ENCODE results near the gene SARS1.
A peak's percentile ranks its signal among the peaks of the same experiment; 100 is the strongest.
"Not testable (repeated sequence)": the region's sequence is repeated elsewhere in the genome, so short reads cannot be mapped to it uniquely, and the experiment has no call there.

SARS1 gene

DNA sequence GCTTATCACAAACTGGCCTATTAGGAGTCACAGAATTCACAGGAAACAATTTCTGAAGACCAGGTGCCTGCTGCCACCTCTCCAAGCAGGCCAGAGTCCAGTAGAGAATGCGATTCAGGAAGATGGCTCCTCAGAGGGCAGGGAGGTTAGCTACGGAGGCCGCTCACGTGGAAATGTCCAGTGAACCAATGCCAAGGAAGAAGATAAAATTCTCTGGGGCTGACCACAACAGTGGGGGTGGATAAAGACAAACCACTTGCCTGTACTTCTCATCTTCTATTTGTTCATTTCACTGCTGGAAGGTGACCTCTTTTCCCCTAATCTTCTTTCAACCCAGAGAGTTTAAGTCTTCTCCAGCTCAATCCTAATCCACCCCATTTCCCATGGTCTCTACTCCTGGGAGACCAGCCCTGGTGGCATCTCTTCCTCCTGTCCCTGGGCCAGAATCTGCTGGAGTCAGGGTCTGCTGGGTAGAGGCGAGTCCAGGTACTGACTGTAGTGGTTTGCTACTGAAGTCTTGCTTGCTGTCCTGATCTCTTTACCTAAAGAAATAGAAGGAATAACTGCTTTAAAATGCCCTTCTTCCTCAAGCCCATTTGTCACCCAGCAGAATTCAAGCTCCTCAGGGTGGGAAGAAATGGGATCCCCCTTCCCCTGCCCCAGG, 66.0 kb downstream of the SARS1 start:
- DNase-seq, result no peak

DNA sequence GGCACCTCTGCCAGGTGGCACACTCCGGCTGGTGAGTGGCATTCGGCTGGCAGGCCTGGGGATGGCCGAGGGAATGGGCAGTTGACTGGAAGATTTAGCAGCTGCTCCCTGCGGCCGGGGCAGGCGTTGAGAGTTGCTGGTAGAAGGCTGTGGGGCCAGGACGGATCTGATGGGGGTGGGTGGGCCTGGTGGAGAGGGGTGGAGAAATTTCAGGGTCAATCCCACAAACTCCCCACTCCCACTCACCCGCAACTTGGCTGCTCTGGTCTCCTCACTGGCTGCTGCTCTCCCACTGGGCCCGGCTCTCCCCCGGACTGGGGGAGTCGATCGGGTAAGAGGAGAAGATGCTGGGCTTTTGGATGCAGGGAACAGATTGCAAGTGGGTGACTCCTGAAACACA, 67.1 kb downstream of the SARS1 start:
- DNase-seq, result no peak

DNA sequence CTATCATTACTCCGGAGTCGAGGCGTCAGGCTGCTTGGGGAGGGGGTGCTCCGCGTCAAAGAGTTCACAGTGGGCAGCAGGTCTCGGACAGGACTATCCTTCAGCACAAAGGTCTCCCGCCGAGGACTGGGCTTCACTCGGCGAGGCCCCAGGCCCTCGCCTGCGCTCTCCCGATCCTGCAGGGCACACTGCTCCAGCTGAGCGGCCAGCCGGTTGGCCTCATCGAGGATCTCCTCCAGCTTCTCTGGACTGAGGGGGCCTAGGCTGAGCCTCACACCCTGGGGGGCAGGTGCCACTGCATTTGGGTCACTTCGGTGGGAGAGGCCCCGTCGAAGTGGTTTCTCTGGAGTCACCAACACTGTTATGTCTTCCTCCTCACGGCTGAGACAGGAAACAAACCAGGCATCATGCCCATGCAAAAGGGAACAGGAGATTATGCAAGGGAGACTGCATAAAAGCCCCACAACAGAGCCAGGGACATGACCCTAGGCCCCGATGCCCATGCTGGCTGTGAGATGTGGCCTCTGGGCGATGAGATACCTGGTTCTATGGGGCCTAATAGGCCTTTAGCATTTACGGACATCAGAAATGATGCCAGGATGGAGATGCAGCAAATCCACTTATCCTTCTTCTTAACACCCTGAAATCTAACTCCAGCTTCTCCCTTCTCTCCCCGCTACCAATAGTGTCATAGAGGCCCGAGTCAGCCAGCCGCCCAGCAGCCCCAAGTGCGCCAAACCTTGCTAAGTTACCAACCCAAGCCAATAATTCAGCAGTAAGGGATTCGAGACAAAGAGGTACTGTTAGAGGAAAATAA, 68.2 kb downstream of the SARS1 start:
- no peak for DNase-seq

DNA sequence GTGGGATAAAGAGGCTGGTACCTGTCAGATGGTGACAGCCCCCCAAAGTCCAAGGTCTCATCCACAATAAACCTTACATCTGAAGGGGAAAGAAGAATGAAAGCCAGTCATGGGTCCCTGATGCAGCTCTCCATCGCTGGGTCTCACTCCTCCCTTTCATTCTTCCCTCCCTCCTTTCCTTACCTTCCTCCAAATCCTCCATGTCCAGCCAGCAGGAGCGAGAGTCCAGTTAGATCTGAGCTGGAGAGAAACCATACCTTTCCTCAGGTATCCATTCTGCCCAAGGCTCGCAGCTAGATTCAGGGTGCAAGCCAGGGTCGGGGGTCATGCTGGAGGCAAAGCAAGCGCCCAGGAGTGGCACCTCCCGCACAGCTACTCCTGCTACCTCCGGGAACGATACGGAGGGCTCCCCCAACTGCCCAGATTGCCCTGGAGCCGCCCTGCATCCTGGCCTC, 68.8 kb downstream of the SARS1 start:
- DNase-seq, result no peak

DNA sequence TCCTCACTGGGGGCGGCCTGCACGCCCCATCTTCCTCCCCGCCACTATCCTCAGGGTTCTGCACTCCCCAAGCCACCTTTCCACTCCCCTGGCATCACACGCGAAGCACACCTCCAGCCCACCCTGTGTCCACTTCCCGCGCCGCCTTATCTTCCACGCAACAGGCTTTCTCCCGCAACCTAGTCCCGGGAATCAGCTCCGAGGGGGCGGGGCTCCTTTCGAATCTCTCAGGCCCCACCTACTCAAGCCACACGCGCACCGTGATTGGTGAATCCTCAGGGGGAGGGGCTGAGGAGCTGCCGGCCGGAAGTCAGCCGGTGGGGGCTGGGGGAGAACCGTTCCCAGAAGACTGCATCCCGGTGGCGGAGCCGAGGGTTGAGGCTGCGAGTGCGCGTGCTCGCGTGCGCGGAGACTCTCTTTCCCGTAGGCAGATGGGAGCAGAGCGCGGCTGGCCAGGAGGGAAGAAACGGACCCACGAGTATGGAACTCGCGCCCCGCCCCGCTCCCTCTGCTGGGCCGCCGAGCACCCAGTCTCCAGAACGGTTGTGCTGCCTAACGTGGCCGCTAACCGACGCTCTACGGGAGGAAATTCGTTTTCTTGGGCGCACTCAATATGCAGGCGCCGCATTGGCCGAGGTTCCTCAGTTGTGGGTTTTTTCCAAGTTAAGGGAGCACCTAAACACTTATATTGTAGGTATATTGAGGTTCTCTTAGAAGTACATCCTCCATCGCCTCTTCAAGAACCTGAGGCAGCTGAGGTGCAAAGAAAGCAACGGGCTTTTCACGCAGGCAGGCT, 69.4 kb downstream of the SARS1 start, which contains the start of gene PSRC1:
PSRC1 (minus strand) TSS at position 194 of the 796 bp plus-strand sequence.
- peak; percentile 95 for DNase-seq

DNA sequence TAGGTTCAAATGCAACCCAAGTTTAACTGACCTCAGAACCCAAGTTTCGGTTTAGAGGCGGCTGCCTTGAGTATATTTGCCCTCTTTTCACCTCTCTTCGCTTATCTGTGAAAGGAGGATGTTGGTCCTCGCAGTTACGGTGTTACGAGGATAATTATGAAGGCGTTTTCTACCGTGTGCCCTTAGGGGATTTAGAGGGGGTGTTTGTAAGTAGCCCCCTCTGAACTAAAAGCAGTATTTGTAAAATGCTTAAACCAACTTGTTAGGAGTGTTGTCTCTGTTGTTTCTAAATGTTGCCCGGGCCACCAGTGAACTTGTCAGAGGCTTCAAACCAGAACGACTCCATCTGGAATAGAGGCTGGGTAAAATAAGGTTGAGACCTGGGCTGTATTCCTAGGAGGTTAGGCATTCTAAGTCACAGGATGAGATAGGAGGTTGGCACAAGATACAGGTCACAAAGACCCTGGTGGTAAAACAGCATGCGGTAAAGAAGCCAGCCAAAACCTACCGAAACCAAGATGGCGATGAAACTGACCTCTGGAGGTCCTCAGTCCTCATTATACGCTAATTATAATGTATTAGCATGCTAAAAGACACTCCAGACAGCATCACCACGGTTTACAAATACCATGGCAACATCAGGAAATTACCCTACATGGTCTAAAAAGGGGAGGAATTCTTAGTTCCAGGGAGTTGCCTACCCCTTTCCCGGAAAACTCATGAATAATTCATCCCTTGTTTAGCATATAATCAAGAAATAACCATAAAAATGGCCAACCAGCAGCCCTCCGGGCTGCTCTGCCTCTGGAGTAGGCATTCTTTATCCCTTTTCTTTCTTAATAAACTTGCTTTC, 70.3 kb downstream of the SARS1 start:
- peak; percentile 59 for DNase-seq

DNA sequence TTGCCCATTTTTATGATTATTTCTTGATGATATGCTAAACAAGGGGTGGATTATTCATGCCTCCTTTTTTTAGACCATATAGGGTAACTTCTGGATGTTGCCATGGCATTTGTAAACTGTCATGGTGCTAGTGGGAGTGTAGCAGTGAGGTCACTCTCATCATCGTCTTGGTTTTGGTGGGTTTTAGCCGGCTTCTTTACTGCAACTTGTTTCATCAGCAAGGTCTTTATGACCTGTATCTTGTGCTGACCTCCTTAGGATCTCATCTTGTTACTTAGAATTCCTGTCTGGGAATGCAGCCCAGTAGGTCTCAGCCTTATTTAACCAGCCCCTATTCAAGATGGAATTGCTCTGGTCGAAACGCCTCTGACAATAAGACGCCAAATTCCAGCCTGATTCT, 73.0 kb downstream of the SARS1 start:
- not testable (repeated sequence) for DNase-seq

Measured in DMS 273 treated with DMSO at 0.1 percent for 48 hours (cell line).